GM12878 (cell line): ENCODE data around the gene CENPK. TPM values are rescaled to one million over a fixed set of nuclear protein-coding genes. Genes with fewer than 3 reads are reported as not detected.

Source experiments
- ATAC-seq: fragments of 200-7000 bp; cut with Tn5 transposase; 3 replicates; pipeline ENCODE4 v1.9.1; 2020; ENCODE audit warnings: mild to moderate bottlenecking, moderate library complexity
- BruUV-seq: library from RNA; stranded (reverse); fragments of 400-500 nt; replicated peaks from 2 replicates; lab custom pipeline; 2021; lab: Mats Ljungman, UMichigan
- CTCF ChIA-PET: fragments of 300-600 bp; sonication (Branson Sonifier 250); formaldehyde crosslinking; extraction: SDS; loops from one replicate; lab custom pipeline; 2021; ENCODE audit warnings: inconsistent platforms; lab: Yijun Ruan, JAX
- POLR2A ChIA-PET: fragments of 350-600 bp; formaldehyde crosslinking; extraction: SDS; loops from one replicate; lab custom pipeline; 2021; ENCODE audit warnings: inconsistent platforms; lab: Charles Lee
- RAD21 ChIA-PET: fragments of 300-600 bp; sonication (Branson Sonifier 250); formaldehyde crosslinking; loops from one replicate; lab custom pipeline; 2023; ENCODE audit warnings: antibody characterized with exemption; ENCODE audit not compliant: unreplicated experiment; lab: Charles Lee
- SMC1A ChIA-PET: fragments of 300-600 bp; sonication (Branson Sonifier 250); formaldehyde crosslinking; loops from one replicate; lab custom pipeline; 2023; ENCODE audit not compliant: unreplicated experiment, uncharacterized antibody; lab: Charles Lee
- DNase-seq: peaks from one replicate; pipeline ENCODE4 v3.0.0-alpha.2; 2011; ENCODE audit warnings: low read depth, low spot score
- FAIRE-seq: peaks from 3 replicates; lab custom pipeline; 2011; peaks lifted over from hg19 to GRCh38; lab: Jason Lieb, UNC
- H2AFZ ChIP-seq: 2 replicates; pipeline ENCODE4 v1.6.0; 2011; ENCODE audit warnings: low read depth, low read length, control low read depth; ENCODE audit not compliant: control insufficient read depth
- H3K27ac ChIP-seq: 2 replicates; pipeline ENCODE4 v1.5.1; 2011; ENCODE audit warnings: control low read depth; ENCODE audit not compliant: control insufficient read depth, insufficient read depth
- H3K27me3 ChIP-seq, 2 experiments: replicated peaks in 1 of 2; 2 replicates each; pipeline versions ENCODE4 v1.6.0 to v1.6.1; 2011; ENCODE audit warnings: low read length in 1 of 2; ENCODE audit not compliant: control insufficient read depth in 2 of 2, insufficient read depth in 2 of 2
- H3K36me3 ChIP-seq, 2 experiments: 2 replicates each; pipeline ENCODE4 v1.5.1; 2011; ENCODE audit warnings: low read length in 1 of 2; ENCODE audit not compliant: control insufficient read depth in 2 of 2, insufficient read depth in 2 of 2
- H3K4me1 ChIP-seq: 2 replicates; pipeline ENCODE4 v1.6.1; 2011; ENCODE audit warnings: mild to moderate bottlenecking, low read length, moderate library complexity, mixed read lengths; ENCODE audit not compliant: control insufficient read depth, insufficient read depth
- H3K4me2 ChIP-seq: 2 replicates; pipeline ENCODE4 v1.6.0; 2011; ENCODE audit warnings: control low read depth; ENCODE audit not compliant: control insufficient read depth, insufficient read depth
- H3K4me3 ChIP-seq: fragments of 200-600 bp; sonication (generic); 2 replicates; pipeline ENCODE4 v1.5.1; 2016
- H3K79me2 ChIP-seq: 2 replicates; pipeline ENCODE4 v1.6.0; 2011; ENCODE audit warnings: low read length; ENCODE audit not compliant: control insufficient read depth, insufficient read depth
- H3K9ac ChIP-seq: 2 replicates; pipeline ENCODE4 v1.8.0; 2011; ENCODE audit warnings: low read length, control low read depth, mixed read lengths; ENCODE audit not compliant: control insufficient read depth, insufficient read depth
- H3K9me3 ChIP-seq: replicated peaks from 3 replicates; pipeline ENCODE4 v1.5.1; 2011; ENCODE audit warnings: mild to moderate bottlenecking, low read length; ENCODE audit not compliant: control insufficient read depth, insufficient read depth
- H4K20me1 ChIP-seq: 2 replicates; pipeline ENCODE4 v1.6.0; 2011; ENCODE audit not compliant: control insufficient read depth, insufficient read depth
- ATF2 ChIP-seq: IDR thresholded peaks from 2 replicates; pipeline ENCODE4 v1.6.1; 2012; ENCODE audit warnings: low read length, inconsistent platforms
- DPF2 ChIP-seq: fragments of 450-650 bp; IDR thresholded peaks from 2 replicates; pipeline ENCODE4 v1.6.1; 2017; ENCODE audit warnings: mild to moderate bottlenecking
- WGBS: methylation state at CpG from one replicate; pipeline ENCODE4 v1.1.6; 2016; ENCODE audit warnings: low lambda C conversion rate; ENCODE audit not compliant: insufficient replicate concordance, insufficient coverage; ENCODE audit errors: missing lambda C conversion rate; 5-methylcytosine and 5-hydroxymethylcytosine counted together
- in situ Hi-C: fragments of 300-500 bp; cut with MboI; formaldehyde crosslinking; loops from 9 replicates; pipeline ENCODE4 v1.14.3; 2018; ENCODE audit warnings: mixed read lengths
- intact Hi-C: fragments of 100-400 bp; cut with micrococcal nuclease; formaldehyde crosslinking; loops from one replicate; pipeline ENCODE4 v1.14.2; 2022; ENCODE audit not compliant: unreplicated experiment
- polyA plus RNA-seq, 11 experiments: library from polyadenylated mRNA; depleted of rRNA in 4 of 11; unstranded in 6 of 11; stranded (reverse) in 5 of 11; fragments of >200 nt; fragmentation: Nextera tagmentation in 4 of 11; fragmentation: Illumina TruSeq in 1 of 11; extraction: Ambion mirVana in 4 of 11; extraction: Trizol in 1 of 11; gene quantifications; 1 replicate in 1 of 11; 2 replicates in 10 of 11; pipeline versions ENCODE4 v1.2.1 to v1.2.3, GENCODE V29; 2011 to 2016; ENCODE audit warnings: inconsistent platforms in 2 of 11, missing spikeins in 2 of 11, low read depth in 1 of 11
- total RNA-seq, 4 experiments: library from RNA; depleted of rRNA in 3 of 4; stranded (reverse); fragments of >200 nt in 3 of 4; fragmentation: Illumina TruSeq in 1 of 4; extraction: Trizol in 1 of 4; gene quantifications; 2 replicates each; pipeline versions ENCODE4 v1.2.1 to v1.2.3, GENCODE V29; 2013 to 2021

The CENPK gene
- total and polyA plus RNA-seq, 10 of the 15 experiments (the other 5 are each of a cell fraction or from before 2014, with no cell fraction given) = 29.5 to 94.3 (median 43.2) TPM

GRCh38 chr5:65481171-65481581, 81.8 kb downstream of the CENPK start:
- Histone ChIP-seq H3K36me3 (no peaks in the 10 kb centered on the region), H2AFZ (peak overlapping the region; percentile 94), H3K27me3 (no peaks in the 10 kb centered on the region), H3K4me2 (peak overlapping the region; percentile 99), H3K4me1 (peaks cover 4% of the 10 kb centered on the region; the same call in 1 of the 2 replicates), H3K9me3 (no peaks in the 10 kb centered on the region), H3K79me2 (peaks cover 1% of the 10 kb centered on the region; the same call in 1 of the 2 replicates), H3K9ac (peak overlapping the region; percentile 74), H4K20me1 (no peaks in the 10 kb centered on the region), H3K27ac (peak overlapping the region; percentile 78), H3K4me3 (peak overlapping the region; percentile 79)
- FAIRE-seq (no peak), ATAC-seq (peak; percentile 43), DNase-seq (no peak)
- ChIA-PET POLR2A (interaction anchor here (0.6 to 1.6 kb wide), 10 partner anchors 15 to 842 kb away, joined by 3 to 5 read pairs (median 3); no protein-coding TSS in a partner anchor), RAD21 (interaction anchor here (0.6 to 7.7 kb wide), 22 partner anchors 8 to 670 kb away, joined by 3 to 168 read pairs (median 6); no protein-coding TSS in a partner anchor), SMC1A (interaction anchor here (0.6 to 7.1 kb wide), 25 partner anchors 9 to 950 kb away, joined by 3 to 154 read pairs (median 5); partner anchors contain the start of gene SREK1IP1), CTCF (interaction anchor here (0.6 to 7.7 kb wide), 14 partner anchors 38 to 670 kb away, joined by 3 to 192 read pairs (median 5); no protein-coding TSS in a partner anchor)
- TF ChIP-seq ATF2 (0 out of 2 replicates have a peak, but pooled peaks have one; percentile 6), DPF2 (no peak)
- no TSS peak for BruUV-seq
- intact Hi-C loops (loop anchor here (5.0 to 10.0 kb wide), 4 partner anchors 56 to 434 kb away; no protein-coding TSS in a partner anchor), in situ Hi-C loops (loop anchor here (5.0 to 10.0 kb wide), 3 partner anchors 509 to 846 kb away; no protein-coding TSS in a partner anchor)
- under 1% methylated on average over 7 of the region's 7 CpGs for WGBS
